HL-60 (cell line): ENCODE results near the gene NPB.

Source experiments
- DNase-seq, 2 experiments: peaks; one replicate each; pipeline ENCODE4 v3.0.0-alpha.2; 2010 to 2020; ENCODE audit warnings: low read depth in 1 of 2, low spot score in 1 of 2
- H3K27ac ChIP-seq: fragments of 250-450 bp; sonication (Bioruptor Pico); replicated peaks from 2 replicates; pipeline ENCODE4 v1.5.1; 2020; ENCODE audit warnings: mild to moderate bottlenecking, moderate library complexity
- H3K27me3 ChIP-seq: fragments of 250-450 bp; sonication (Bioruptor Pico); 2 replicates; pipeline ENCODE4 v1.5.1; 2021; ENCODE audit warnings: mild to moderate bottlenecking, moderate library complexity; ENCODE audit not compliant: insufficient read depth, poor library complexity, severe bottlenecking
- H3K4me3 ChIP-seq: replicated peaks from 2 replicates; pipeline ENCODE4 v1.5.1; 2011; ENCODE audit warnings: mild to moderate bottlenecking, control low read depth, low read length; ENCODE audit not compliant: insufficient read depth
- CTCF ChIP-seq: IDR thresholded peaks from one replicate; pipeline ENCODE4 v1.5.1; 2011; ENCODE audit warnings: low read length, control low read depth, inconsistent platforms; ENCODE audit not compliant: insufficient read depth
- GABPA ChIP-seq: IDR thresholded peaks from 2 replicates; pipeline ENCODE4 v1.6.1; 2012; ENCODE audit warnings: low read depth
- POLR2AphosphoS5 ChIP-seq: IDR thresholded peaks from 2 replicates; pipeline ENCODE4 v1.6.1; 2012; ENCODE audit warnings: low read depth
- REST ChIP-seq: IDR thresholded peaks from 2 replicates; pipeline ENCODE4 v1.6.1; 2012; ENCODE audit warnings: low read depth; ENCODE audit not compliant: insufficient replicate concordance
- SPI1 ChIP-seq: IDR thresholded peaks from 2 replicates; pipeline ENCODE4 v1.6.1; 2012; ENCODE audit warnings: low read depth, mild to moderate bottlenecking, borderline replicate concordance

Gene NPB

GRCh38 chr17:81898029-81898866 is 3.8 kb upstream of the NPB start:
- H3K4me3 ChIP-seq = no peak overlapping the region
- DNase-seq = no peak
- no peak overlapping the region for H3K27ac ChIP-seq
- H3K27me3 ChIP-seq = peaks cover 5% of the 10 kb centered on the region
- no peak for TF ChIP-seq REST
- no peak for TF ChIP-seq CTCF
- TF ChIP-seq POLR2AphosphoS5 = no peak
- TF ChIP-seq SPI1 = no peak
- TF ChIP-seq GABPA = no peak

- peaks cover 5% of the 10 kb centered on the region for H3K27me3 ChIP-seq
- no peak for DNase-seq
- no peak for TF ChIP-seq POLR2AphosphoS5
- TF ChIP-seq CTCF = no peak
- TF ChIP-seq SPI1 = no peak
- no peak for TF ChIP-seq REST
- TF ChIP-seq GABPA = no peak
- no peak overlapping the region for H3K27ac ChIP-seq
- no peak overlapping the region for H3K4me3 ChIP-seq
Measured at GRCh38 chr17:81898885-81899284, 3.2 kb upstream of the NPB start.

DNA sequence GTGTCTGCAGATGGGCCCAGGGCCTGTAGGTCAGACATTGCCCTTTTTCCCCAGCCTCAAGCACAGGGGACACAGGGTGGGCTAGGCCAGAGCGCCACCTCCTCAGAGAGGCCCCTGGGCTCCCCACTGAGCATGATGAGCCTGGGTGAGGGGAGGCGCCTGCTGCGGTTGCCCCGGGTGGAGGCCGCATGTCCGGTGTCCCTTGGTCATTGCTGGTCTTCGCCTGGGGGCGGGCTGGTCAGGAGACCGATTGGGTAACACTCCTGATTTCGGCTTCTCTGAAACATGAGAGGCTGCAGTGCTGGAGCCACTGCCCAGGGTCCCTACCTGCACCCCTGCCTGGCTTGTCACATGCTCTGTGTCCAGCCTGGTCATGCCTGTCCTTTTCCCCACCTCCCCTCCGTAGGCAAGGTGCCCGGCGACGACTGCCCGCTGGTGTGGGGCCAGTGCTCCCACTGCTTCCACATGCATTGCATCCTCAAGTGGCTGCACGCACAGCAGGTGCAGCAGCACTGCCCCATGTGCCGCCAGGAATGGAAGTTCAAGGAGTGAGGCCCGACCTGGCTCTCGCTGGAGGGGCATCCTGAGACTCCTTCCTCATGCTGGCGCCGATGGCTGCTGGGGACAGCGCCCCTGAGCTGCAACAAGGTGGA is 2.4 kb upstream of the NPB start:
- TF ChIP-seq SPI1 (no peak), POLR2AphosphoS5 (0 out of 2 replicates have a peak, but pooled peaks have one; percentile 11)
- H3K27me3 ChIP-seq = peaks cover 5% of the 10 kb centered on the region

DNA sequence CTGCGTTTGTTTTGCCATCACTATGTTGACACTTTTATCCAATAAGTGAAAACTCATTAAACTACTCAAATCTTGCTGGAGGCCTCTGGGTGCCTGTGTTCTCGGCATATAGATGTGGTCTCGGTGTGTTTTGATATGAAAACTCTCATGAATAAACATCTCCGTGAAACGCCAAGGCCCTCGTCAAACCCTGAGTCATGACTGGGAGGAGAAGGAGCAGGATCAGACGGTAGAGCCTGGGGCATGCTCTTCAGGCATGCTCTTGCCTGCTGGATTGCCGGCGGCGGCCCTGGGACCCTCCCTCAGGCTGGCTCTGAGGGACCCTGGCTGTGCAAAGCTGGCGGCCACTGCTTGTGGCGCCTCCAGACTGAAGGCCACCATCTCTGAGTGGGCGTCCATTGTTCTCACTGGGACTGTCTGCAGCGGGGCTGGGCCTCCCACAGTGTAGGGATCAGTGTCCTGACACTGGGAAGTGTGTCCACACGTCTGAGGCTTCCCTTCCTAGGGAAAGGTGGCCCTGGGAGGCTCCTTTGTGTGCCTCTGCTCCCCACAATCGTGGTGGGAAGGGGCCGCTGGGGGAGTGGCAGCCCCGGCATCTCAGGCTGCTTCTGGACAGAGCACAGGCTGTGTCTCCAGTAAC is 1.7 kb upstream of the NPB start:
- H3K27me3 ChIP-seq = peaks cover 5% of the 10 kb centered on the region
- no peak overlapping the region for H3K27ac ChIP-seq
- no peak overlapping the region for H3K4me3 ChIP-seq
- no peak for TF ChIP-seq GABPA
- TF ChIP-seq SPI1 = no peak
- no peak for TF ChIP-seq REST
- TF ChIP-seq POLR2AphosphoS5 = no peak
- no peak for TF ChIP-seq CTCF
- DNase-seq = no peak

More for the DNA sequence above, 2.4 kb upstream of the NPB start:
- Histone ChIP-seq H3K4me3 (no peak overlapping the region), H3K27ac (no peak overlapping the region)
- DNase-seq = no peak
